ENCODE measurements around the gene MVB12B. TPM values are rescaled to one million over a fixed set of nuclear protein-coding genes. Genes with fewer than 3 reads are reported as not detected.

MVB12B gene
- total RNA-seq, 4 donors from 2014 or later, result 6.1 to 18.0 (median 13.2) TPM

- no peak for ATAC-seq
- intact Hi-C loops (cut with DNase I; ENCODE audit: low total_unique reads), result no loop called here
- H3K9me3 ChIP-seq, result no peaks in the 10 kb centered on the region
- no peak overlapping the region for H3K27ac ChIP-seq
- peaks cover 0 to 5% (median 0%) of the 10 kb centered on the region in 3 donors for H3K27me3 ChIP-seq
- no peaks in the 10 kb centered on the region for H3K36me3 ChIP-seq
- no peak for DNase-seq
- TF ChIP-seq CTCF (IDR thresholded peaks at IDR 0.05 in 4 of 5, conservative IDR thresholded peaks at IDR 0.05 in 1 of 5) (no peak), POLR2A (IDR thresholded peaks at IDR 0.05) (no peak)
- no peaks in the 10 kb centered on the region for H3K4me1 ChIP-seq
- in situ Hi-C loops (cut with MboI; ENCODE audit: low sequenced_read_pairs in 4 of 4), result no loop called here
- no peak overlapping the region for H3K4me3 ChIP-seq
Observed at GRCh38 chr9:126298063-126298801, 28.4 kb upstream of the MVB12B start.

GRCh38 chr9:126299706-126300276, 26.8 kb upstream of the MVB12B start:
- no peak for DNase-seq
- in situ Hi-C loops (cut with MboI; ENCODE audit: low sequenced_read_pairs in 4 of 4) (loop anchor here in 3 of 4 donors (5.0 to 25.0 kb wide), 2 partner anchors 188 to 193 kb away; no protein-coding TSS in a partner anchor), intact Hi-C loops (cut with DNase I; ENCODE audit: low total_unique reads) (no loop called here)
- Histone ChIP-seq H3K27ac (no peak overlapping the region), H3K4me1 (no peaks in the 10 kb centered on the region), H3K4me3 (no peak overlapping the region), H3K36me3 (no peaks in the 10 kb centered on the region), H3K27me3 (peaks cover 0 to 5% (median 0%) of the 10 kb centered on the region in 3 donors), H3K9me3 (no peaks in the 10 kb centered on the region)
- TF ChIP-seq POLR2A (IDR thresholded peaks at IDR 0.05) (no peak), CTCF (IDR thresholded peaks at IDR 0.05 in 4 of 5, conservative IDR thresholded peaks at IDR 0.05 in 1 of 5) (no peak)
- ATAC-seq, result no peak

GRCh38 chr9:126301196-126301595, 25.4 kb upstream of the MVB12B start:
- H3K4me1 ChIP-seq, result no peaks in the 10 kb centered on the region
- no peak for ATAC-seq
- no peak for DNase-seq
- H3K27ac ChIP-seq, result no peak overlapping the region
- TF ChIP-seq CTCF (IDR thresholded peaks at IDR 0.05 in 4 of 5, conservative IDR thresholded peaks at IDR 0.05 in 1 of 5) (no peak), POLR2A (IDR thresholded peaks at IDR 0.05) (no peak)
- H3K36me3 ChIP-seq, result no peaks in the 10 kb centered on the region
- H3K9me3 ChIP-seq, result no peaks in the 10 kb centered on the region
- no peak overlapping the region for H3K4me3 ChIP-seq
- peaks cover 0 to 5% (median 0%) of the 10 kb centered on the region in 3 donors for H3K27me3 ChIP-seq
- intact Hi-C loops (cut with DNase I; ENCODE audit: low total_unique reads) (no loop called here), in situ Hi-C loops (cut with MboI; ENCODE audit: low sequenced_read_pairs in 4 of 4) (loop anchor here in 3 of 4 donors (5.0 to 25.0 kb wide), 2 partner anchors 186 to 191 kb away; no protein-coding TSS in a partner anchor)

- in situ Hi-C loops (cut with MboI; ENCODE audit: low sequenced_read_pairs in 4 of 4), result loop anchor here in 3 of 4 donors (5.0 to 25.0 kb wide), 2 partner anchors 185 to 190 kb away; no protein-coding TSS in a partner anchor
- peak; percentile 60 to 71 for ATAC-seq
- no peak for TF ChIP-seq POLR2A (IDR thresholded peaks at IDR 0.05)
- TF ChIP-seq CTCF (IDR thresholded peaks at IDR 0.05 in 4 of 5, conservative IDR thresholded peaks at IDR 0.05 in 1 of 5), result peak; percentile 46 to 69 (median 62)
Observed at GRCh38 chr9:126301985-126302603, 24.5 kb upstream of the MVB12B start.

More at GRCh38 chr9:126301985-126302603, 24.5 kb upstream of the MVB12B start:
- no peaks in the 10 kb centered on the region for H3K36me3 ChIP-seq
- peak; percentile 22 to 53 for DNase-seq
- no peaks in the 10 kb centered on the region for H3K4me1 ChIP-seq
- H3K4me3 ChIP-seq, result no peak overlapping the region
- no peaks in the 10 kb centered on the region for H3K9me3 ChIP-seq
- intact Hi-C loops (cut with DNase I; ENCODE audit: low total_unique reads), result loop anchor here (1.0 kb wide), 2 partner anchors 96 to 189 kb away; no protein-coding TSS in a partner anchor
- no peak overlapping the region for H3K27ac ChIP-seq
- peaks cover 0 to 5% (median 0%) of the 10 kb centered on the region in 3 donors for H3K27me3 ChIP-seq
